Measurements from ENCODE around the gene MAP4K5.

MAP4K5 gene

DNA sequence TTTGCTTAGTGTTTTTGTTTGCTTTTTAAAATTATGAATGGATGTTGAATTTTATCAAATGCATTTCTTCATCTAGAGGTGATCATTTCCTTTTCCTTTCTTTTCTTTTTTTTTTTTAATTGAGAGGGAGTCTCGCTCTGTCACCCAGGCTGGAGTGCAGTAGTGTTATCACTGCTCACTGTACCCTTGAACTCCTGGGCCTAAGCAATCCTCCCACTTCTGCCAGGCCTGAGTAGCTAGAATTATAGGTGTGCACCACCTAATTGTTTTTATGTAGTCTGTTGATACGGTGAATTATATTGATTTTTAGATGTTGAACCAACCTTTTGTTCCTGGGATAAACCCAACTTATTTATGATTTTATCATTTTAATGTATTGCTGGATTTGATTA, 134.2 kb downstream of the MAP4K5 start:
- DNase-seq = no peak

DNA sequence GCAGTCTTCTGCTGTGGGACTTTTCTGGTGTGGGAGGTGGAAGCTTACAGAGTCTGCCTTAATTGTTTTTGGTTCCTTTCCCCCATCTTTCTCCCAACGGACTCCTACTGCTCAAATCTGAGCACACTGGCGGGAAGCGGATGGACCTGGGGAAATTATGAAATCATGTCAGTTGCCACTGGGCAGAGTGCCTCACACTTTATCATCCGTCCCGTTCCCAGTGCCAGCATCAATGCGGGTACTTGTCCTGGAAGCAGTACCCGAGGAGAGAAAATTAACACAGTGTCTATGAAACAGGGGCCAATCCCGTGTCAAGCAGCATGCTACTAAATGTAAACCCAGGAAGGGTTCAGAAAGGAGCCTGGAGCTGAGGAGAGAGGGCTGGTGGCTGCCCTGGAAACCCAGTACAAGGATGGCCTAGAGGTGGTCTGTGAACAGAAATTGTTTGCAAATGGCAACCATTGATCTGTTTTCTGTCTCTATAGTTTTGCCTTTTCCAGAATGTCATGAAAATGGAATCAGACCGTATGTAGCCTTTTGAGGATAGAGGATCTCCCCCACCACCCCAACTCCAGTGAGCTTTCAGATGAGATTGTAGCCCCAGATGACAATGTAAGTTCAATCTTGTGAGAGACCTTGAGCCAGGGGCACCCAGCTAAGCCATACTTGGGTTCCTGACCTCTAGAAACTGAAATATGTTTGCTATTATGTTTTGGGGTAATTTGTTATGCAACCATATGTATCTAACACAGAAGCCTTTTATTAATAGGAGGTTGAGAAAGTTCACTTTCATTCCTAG, 134.8 kb downstream of the MAP4K5 start:
- DNase-seq = no peak

DNA sequence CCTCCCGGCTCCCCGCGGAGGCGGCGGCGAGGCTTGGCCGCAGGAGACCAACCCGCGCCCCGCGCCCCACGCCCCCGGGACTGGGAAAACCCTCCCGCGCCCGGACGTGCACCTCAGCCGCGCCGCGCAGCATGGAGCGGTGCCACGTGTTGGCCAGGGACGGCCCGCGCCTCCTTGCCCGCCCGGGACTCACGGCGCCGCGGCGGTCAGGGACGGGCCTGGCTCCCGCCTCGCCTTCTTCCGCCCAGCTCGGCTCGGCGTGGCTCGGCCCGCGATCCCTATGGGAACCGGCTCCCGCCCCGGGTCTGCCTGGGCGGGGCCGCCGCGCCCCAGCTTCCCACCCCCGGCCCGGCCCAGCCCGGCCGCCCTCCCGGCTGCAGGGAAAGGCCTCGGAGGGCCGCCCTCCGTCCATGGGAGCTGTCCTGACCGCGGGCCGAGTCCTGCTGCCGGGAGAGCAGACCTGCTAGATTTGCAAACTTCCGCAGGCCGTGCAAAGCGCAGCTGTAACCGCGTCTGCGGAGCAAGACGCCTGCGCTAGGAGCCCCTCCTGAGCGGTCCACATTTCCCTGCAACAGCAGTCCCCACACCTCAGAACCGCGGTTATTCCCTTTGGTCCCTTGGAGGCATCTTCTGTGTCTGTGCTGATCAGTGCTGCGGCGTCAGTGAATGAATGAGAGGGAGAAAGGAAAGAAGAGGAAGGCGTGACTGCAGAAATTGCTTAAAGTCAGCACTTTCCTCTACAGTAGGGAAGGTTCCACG, 135.6 kb downstream of the MAP4K5 start, which contains the start of gene CDKL1:
Gene CDKL1, minus strand, starts transcription at position 251 of the 759 bp plus-strand sequence. CDS start 1,013 bp downstream, outside the sequence.
- DNase-seq = peak; percentile 48

DNA sequence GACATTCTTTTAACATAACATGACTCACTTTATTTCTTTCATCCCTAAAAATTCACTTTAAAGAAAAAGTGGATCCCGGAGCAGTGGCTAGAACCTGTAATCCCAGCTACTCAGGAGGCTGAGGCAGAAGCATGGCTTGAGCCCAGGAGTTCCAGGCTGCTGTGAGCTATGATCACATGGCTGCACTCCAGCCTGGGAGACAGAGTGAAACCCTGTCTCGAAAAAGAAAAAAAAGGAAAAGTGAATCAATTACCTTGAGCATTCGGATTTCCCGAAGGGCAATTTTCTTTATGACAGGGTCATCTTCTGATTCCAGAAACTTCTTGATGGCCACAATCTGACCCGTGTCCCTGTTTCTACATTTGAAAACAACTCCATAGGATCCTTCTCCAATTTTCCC, 136.9 kb downstream of the MAP4K5 start:
- no peak for DNase-seq

DNA sequence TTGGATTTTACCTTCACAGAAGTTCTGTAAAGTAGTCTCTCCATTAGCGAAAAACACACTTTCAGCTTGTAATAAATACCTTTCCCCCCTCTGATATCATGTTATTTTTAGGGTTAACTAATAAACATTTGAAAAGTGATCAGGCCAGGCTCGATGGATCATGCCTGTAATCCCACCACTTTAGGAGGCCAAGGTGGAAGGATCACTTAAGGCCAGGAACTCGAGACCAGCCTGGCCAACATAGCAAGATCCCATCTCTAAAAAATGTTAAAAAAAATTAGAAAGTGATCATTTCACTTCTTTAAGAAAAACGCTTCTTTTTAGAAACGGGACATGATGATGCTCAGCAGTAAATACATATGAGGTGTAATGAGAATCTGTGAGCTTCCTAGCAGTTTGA, 137.7 kb downstream of the MAP4K5 start:
- no peak for DNase-seq

DNA sequence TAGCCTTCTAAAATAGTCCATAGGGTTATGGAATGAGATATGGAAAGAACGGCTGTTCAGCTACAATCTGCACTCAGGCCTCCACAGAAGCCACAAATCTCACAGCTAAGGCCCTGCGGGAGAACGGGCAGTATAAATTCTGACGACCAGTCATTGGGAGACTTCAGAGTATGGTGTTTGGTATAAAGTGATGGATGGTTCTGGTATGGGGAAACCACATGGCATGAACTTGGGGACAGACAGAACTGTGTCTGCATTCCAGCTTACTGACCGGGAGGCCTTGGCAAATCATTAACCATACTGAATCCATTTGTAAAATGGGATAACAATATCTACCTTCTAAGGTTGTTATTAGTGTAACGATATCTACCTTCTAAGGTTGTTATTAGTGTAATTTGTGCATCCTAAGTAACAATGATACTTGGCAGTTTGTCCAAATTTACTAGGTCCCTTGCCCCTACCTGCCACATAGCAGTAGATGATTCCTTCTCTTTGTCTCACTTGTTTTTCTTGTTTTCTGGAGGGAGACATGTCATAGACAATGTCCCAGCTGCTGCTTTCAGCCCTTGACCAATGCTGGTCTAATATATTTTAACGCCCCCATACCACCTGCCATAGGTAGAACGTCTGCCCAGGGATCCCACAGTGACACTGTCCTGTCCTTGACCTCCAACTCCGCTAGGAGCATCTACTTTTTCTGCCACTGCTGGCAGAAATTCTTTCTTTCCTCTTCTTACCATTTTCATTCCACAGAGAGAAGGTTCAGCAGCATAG, 142.5 kb downstream of the MAP4K5 start:
- no peak for DNase-seq

DNA sequence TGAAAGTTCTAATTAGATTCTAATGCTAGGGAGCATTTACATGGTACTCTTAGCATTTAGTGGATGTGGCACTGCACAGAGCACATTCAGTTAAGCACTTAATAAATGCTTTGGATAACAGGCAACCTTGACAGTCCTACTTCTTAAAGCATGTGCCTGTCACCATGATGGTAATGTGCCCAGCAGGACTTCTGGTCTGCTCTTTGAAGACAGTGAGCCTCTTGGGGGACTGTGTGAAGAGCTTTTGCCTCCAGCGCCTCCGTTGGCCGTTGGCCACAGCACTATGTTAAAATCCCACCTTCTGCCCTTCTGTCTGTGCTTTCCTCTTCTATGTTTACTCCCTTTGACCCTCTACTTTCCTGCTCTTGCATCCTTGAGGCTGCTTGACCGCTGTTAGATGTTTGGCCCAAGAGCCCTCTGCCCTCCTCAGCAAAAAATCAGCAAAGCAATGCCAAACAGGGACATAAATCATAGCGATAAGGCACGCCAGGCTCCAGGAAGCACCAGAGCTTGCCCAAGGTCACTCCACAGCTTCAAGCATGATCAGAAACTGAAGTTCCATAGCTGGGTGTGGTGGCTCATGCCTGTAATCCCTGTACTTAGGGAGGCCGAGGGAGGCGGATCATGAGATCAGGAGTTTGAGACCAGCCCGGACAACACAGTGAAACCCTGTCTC, 144.0 kb downstream of the MAP4K5 start:
- no peak for DNase-seq

DNA sequence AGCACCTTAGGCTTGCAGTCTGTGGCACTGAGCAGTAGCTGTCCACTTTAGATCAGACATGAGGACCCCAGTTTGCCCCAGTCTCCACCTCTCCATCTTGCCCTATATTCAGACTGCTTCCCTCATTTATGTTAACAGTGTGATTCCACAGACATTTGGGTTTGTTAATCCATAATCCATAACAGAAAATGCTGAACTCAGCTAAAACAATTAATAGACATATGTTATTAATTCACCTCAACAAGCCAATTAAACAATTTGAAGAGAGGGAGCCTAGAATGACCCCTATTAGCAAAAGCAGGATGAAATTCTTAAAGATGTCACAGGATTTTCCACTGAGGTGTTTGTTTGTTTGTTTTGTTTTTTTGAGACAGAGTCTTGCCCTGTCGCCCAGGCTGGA, 144.8 kb downstream of the MAP4K5 start:
- DNase-seq = no peak

DNA sequence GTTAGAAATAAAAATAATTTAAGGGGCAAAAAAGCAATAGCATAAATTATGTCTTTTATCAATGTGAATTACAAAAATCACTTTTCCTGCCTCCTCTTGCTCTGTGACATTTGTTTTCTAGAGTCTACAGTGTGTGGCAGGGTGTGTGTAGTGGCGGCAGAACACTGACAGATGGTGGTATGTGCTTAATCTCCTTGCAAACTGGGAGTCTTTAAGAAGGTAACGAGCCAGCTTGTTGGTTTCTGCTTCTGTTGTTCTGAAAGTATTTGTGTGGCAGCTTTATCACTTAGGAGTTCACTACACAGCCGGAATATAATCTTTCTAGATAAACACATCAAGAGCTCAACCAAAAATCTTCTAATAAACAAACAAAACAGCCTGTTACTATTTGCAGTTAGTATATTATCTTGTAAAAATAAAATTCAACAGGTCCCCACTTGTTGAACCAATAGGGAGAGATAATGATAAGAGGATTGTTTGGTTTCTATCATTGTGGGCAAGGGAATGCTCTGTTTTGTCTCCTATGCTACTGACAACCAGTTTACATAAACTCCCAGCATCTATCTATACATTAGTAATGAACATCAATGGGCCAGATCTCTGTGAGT, 148.6 kb downstream of the MAP4K5 start:
- DNase-seq = no peak

DNA sequence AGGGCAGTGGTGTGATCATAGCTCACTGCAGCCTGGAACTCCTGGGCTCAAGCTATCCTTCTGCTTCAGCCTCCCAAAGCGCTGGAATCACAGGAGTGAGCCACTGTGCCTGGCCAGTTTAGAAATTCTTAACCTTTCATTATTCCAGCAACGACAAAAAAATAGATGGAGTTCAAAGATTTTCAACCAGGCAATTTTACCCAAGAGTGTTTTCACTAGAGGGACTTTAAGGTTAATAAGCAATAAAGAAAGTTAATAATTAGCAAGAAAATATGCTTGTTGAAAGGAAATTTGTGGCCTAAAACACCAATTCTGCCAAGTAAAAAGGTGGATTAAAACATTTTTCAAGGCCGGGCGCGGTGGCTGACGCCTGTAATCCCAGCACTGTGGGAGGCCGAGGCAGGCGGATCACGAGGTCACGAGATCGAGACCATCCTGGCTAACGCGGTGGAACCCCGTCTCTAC, 150.5 kb downstream of the MAP4K5 start:
- no peak for DNase-seq

DNA sequence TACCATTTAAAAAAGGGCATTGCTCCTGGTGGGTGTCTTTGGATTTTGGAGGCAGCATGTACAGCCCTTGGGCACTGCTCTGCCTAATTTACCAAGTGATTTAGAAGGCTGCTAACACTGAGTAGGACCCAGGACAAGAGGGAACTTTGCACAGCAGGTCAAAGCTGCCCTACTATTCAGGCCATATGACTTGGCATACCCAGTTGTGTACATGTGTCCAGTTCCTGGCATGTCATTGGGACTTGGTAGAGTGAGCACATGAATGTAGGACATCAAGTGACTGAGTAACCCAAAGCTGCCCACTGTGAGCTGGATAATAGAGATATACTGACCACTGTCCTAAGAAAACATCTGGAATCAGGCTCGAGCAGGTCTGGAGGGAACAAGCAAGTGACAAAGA, 151.4 kb downstream of the MAP4K5 start:
- no peak for DNase-seq

DNA sequence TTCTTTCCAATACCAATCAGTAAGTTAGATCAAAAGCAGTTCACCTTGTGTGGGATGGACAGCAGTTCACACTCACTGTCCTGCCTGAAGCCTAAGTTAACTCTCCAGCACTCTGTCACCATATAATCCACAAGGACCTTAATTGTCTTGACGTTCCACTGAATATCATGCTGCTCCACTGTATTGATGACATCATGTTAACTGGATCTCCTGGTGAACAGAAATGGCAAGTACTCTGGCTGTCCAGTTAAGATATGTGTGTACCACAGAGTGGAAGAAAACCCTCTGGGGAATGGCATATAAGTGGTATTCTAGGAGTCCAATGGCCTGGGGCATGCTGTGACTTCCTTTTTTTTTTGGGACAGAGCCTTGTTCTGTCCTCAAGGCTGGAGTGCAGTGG, 151.9 kb downstream of the MAP4K5 start:
- no peak for DNase-seq

DNA sequence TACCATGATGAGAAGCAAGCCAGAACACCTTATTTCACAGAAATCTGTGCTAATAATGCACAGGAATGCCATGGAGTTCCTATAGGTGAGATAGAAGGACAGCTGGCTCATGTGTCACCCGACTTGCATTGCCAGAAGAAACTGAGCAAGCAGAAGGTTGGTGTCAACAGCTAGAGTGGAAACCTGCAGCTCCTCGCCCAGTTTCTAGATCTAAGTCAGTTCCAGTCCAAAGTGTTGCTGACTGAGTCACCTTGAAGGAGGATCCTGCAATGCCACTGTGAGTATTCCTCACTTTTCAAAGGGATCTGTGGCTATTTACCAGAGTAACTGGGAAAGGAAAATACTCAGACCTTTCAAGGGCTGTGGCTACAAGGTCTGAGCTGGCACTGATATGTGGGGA, 152.8 kb downstream of the MAP4K5 start:
- DNase-seq = no peak

DNA sequence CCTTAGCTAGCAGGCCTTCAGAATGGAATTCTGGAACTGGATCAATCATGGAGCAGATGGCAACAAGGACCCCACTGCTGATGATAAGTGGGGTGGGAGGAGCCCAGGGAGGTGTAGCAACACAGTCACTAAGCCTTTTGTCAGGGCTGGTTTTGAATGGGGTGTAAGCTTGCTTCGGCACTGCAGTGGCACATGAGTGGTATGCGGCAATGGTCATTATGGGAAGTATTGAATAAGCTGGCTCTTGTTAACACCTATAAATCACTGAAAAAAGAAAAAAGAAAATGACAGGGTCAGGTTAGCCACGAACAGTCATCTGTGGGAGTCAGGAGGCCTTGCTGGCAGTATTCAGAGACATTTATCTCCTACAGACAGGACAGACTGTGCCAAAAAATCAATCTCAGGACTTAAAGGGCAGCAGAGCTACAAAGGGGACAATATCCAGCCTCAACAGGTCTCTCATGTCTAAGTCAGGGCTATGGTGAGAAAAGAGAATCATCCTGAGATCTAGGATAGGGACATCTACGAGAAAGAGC, 154.8 kb downstream of the MAP4K5 start:
- DNase-seq = no peak

DNA sequence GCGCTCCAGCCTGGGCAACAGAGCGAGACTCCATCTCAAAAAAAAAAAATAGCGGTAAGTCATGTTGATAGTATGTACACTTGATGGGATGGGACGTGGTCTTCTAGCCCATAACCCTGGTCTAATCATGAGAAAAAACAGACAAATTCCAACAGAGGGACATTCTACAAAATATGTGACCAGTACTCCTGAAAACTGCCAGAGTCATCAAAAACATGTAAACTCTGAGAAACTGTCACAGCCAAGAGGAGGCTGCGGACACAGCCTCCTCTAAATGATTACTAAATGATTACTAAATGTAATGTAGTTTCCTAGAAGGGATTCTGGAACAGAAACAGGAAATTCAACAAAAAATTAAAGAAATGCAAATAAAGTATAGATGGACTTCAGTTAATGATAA, 156.6 kb downstream of the MAP4K5 start:
- DNase-seq = no peak

DNA sequence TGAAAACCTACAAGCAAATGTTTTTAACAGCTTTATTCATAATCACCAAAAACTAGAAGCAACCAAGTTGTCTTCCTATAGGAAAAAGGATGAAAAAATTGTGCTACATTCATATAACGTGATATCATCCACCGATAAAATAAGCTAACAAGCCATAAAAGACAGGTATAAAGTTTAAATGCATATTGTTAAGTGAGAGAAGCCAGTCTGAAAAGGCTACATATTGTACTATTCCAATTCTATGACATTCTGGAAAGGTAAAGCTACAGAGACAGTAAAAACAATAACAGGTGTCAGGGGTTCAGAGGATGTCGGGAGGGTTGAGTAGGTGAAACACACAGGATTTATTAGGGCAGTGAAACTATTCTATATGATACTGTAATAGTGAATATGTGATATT, 158.4 kb downstream of the MAP4K5 start:
- no peak for DNase-seq

DNA sequence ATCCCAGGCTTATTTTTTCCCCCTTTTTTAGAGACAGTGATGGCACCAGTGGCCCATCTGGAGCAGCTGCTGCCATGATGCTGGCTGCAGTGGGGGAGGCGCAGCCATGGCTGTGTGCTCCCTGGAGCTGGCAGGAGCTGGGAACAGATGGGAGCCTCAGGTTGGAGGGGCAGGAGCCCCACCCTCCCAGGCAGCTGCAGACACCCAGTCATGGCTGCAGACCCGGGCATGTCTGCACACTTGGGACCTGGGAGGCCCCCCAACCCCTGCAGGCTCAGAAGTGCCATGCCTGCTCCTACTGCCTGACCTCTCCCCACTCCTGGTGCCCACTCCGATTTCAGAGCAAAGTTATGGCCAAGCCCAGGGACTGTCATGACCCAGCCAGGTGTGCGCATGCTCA, 160.8 kb downstream of the MAP4K5 start:
- no peak for DNase-seq
